Effector memory CD4-positive, alpha-beta T cell (primary cell): ENCODE data around the gene RPUSD4.

ENCODE experiments used
- DNase-seq, 3 donors: peaks; one replicate each; pipeline ENCODE4 v3.0.0-alpha.2; 2020
- H3K27ac ChIP-seq: 2 replicates; pipeline ENCODE4 v1.7.0; 2013; ENCODE audit warnings: mild to moderate bottlenecking, low read length, moderate library complexity; ENCODE audit not compliant: insufficient read depth, poor library complexity, severe bottlenecking
- H3K27me3 ChIP-seq: replicated peaks from 2 replicates; pipeline ENCODE4 v1.7.0; 2013; ENCODE audit warnings: mild to moderate bottlenecking, low read length; ENCODE audit not compliant: insufficient read depth, control insufficient read depth, poor library complexity, severe bottlenecking
- H3K36me3 ChIP-seq: 2 replicates; pipeline ENCODE4 v1.7.0; 2013; ENCODE audit warnings: mild to moderate bottlenecking, low read length, moderate library complexity; ENCODE audit not compliant: control insufficient read depth, insufficient read depth
- H3K4me1 ChIP-seq: 2 replicates; pipeline ENCODE4 v1.7.0; 2013; ENCODE audit warnings: low read length, mild to moderate bottlenecking; ENCODE audit not compliant: control insufficient read depth, insufficient read depth, poor library complexity, severe bottlenecking
- H3K4me3 ChIP-seq: 2 replicates; pipeline ENCODE4 v1.7.0; 2013; ENCODE audit warnings: low read length, low read depth, mild to moderate bottlenecking; ENCODE audit not compliant: insufficient read depth, poor library complexity, severe bottlenecking
- H3K9me3 ChIP-seq: 2 replicates; pipeline ENCODE4 v1.7.0; 2013; ENCODE audit warnings: mild to moderate bottlenecking, low read length, moderate library complexity; ENCODE audit not compliant: control insufficient read depth

RPUSD4 gene

GRCh38 chr11:126167488-126167887 is 44.0 kb downstream of the RPUSD4 start:
- no peaks in the 10 kb centered on the region for H3K36me3 ChIP-seq
- H3K9me3 ChIP-seq = no peaks in the 10 kb centered on the region
- no peaks in the 10 kb centered on the region for H3K4me1 ChIP-seq
- DNase-seq = no peak
- H3K27me3 ChIP-seq = no peaks in the 10 kb centered on the region
- no peak overlapping the region for H3K27ac ChIP-seq
- H3K4me3 ChIP-seq = no peak overlapping the region

- no peaks in the 10 kb centered on the region for H3K36me3 ChIP-seq
- no peaks in the 10 kb centered on the region for H3K9me3 ChIP-seq
- DNase-seq = no peak
- H3K4me1 ChIP-seq = no peaks in the 10 kb centered on the region
- H3K27me3 ChIP-seq = no peaks in the 10 kb centered on the region
- H3K4me3 ChIP-seq = no peak overlapping the region
- no peak overlapping the region for H3K27ac ChIP-seq
Observed at GRCh38 chr11:126166413-126166812, 45.0 kb downstream of the RPUSD4 start.

- H3K36me3 ChIP-seq = no peaks in the 10 kb centered on the region
- H3K4me1 ChIP-seq = no peaks in the 10 kb centered on the region
- H3K27ac ChIP-seq = no peak overlapping the region
- DNase-seq = no peak
- no peaks in the 10 kb centered on the region for H3K9me3 ChIP-seq
- no peaks in the 10 kb centered on the region for H3K27me3 ChIP-seq
- no peak overlapping the region for H3K4me3 ChIP-seq
Observed at GRCh38 chr11:126165757-126166156, 45.7 kb downstream of the RPUSD4 start.

- no peak overlapping the region for H3K27ac ChIP-seq
- H3K9me3 ChIP-seq = no peaks in the 10 kb centered on the region
- H3K36me3 ChIP-seq = no peaks in the 10 kb centered on the region
- no peak overlapping the region for H3K4me3 ChIP-seq
- H3K4me1 ChIP-seq = no peaks in the 10 kb centered on the region
- H3K27me3 ChIP-seq = no peaks in the 10 kb centered on the region
- DNase-seq = no peak
Observed at GRCh38 chr11:126165311-126165720, 46.1 kb downstream of the RPUSD4 start.

- no peaks in the 10 kb centered on the region for H3K27me3 ChIP-seq
Observed at GRCh38 chr11:126164781-126165180, 46.7 kb downstream of the RPUSD4 start.

GRCh38 chr11:126163779-126164178 is 47.7 kb downstream of the RPUSD4 start:
- no peaks in the 10 kb centered on the region for H3K36me3 ChIP-seq
- no peaks in the 10 kb centered on the region for H3K4me1 ChIP-seq
- H3K9me3 ChIP-seq = no peaks in the 10 kb centered on the region
- no peak overlapping the region for H3K27ac ChIP-seq
- H3K4me3 ChIP-seq = no peak overlapping the region
- H3K27me3 ChIP-seq = no peaks in the 10 kb centered on the region
- DNase-seq = no peak

More at GRCh38 chr11:126164781-126165180, 46.7 kb downstream of the RPUSD4 start:
- H3K4me1 ChIP-seq = no peaks in the 10 kb centered on the region
- no peak overlapping the region for H3K27ac ChIP-seq
- H3K4me3 ChIP-seq = no peak overlapping the region
- H3K9me3 ChIP-seq = no peaks in the 10 kb centered on the region
- H3K36me3 ChIP-seq = no peaks in the 10 kb centered on the region
- no peak for DNase-seq

- Histone ChIP-seq H3K27me3 (no peaks in the 10 kb centered on the region), H3K36me3 (no peaks in the 10 kb centered on the region), H3K27ac (no peak overlapping the region), H3K4me1 (no peaks in the 10 kb centered on the region), H3K9me3 (no peaks in the 10 kb centered on the region), H3K4me3 (no peak overlapping the region)
- DNase-seq = no peak
Observed at GRCh38 chr11:126163074-126163700, 48.3 kb downstream of the RPUSD4 start.

GRCh38 chr11:126162306-126163030 is 49.0 kb downstream of the RPUSD4 start:
- H3K4me3 ChIP-seq = no peak overlapping the region
- no peaks in the 10 kb centered on the region for H3K36me3 ChIP-seq
- H3K27ac ChIP-seq = no peak overlapping the region
- H3K27me3 ChIP-seq = no peaks in the 10 kb centered on the region
- no peaks in the 10 kb centered on the region for H3K9me3 ChIP-seq
- no peak for DNase-seq
- no peaks in the 10 kb centered on the region for H3K4me1 ChIP-seq

- H3K36me3 ChIP-seq = no peaks in the 10 kb centered on the region
- H3K4me3 ChIP-seq = no peak overlapping the region
- H3K27me3 ChIP-seq = no peaks in the 10 kb centered on the region
- no peak for DNase-seq
- no peaks in the 10 kb centered on the region for H3K9me3 ChIP-seq
- no peaks in the 10 kb centered on the region for H3K4me1 ChIP-seq
- H3K27ac ChIP-seq = no peak overlapping the region
Observed at GRCh38 chr11:126161023-126161391, 50.4 kb downstream of the RPUSD4 start.

- DNase-seq = no peak
- no peaks in the 10 kb centered on the region for H3K36me3 ChIP-seq
- H3K27ac ChIP-seq = no peak overlapping the region
- H3K9me3 ChIP-seq = no peaks in the 10 kb centered on the region
- H3K4me3 ChIP-seq = no peak overlapping the region
- H3K4me1 ChIP-seq = no peaks in the 10 kb centered on the region
- no peaks in the 10 kb centered on the region for H3K27me3 ChIP-seq
Observed at GRCh38 chr11:126160345-126161022, 51.0 kb downstream of the RPUSD4 start.
